Renal pelvis (tissue), 4 donors: ENCODE results near the gene PRR36. TPM values are rescaled to one million over a fixed set of nuclear protein-coding genes. Genes with fewer than 3 reads are reported as not detected.
"Not testable (repeated sequence)": the region's sequence is repeated elsewhere in the genome, so short reads cannot be mapped to it uniquely, and the experiment has no call there.

Experiments used
- DNase-seq: peaks from one replicate; pipeline ENCODE4 v3.0.0-alpha.2; 2013
- polyA plus RNA-seq, 3 donors: library from polyadenylated mRNA; unstranded; fragments of 120-200 nt; gene quantifications; one replicate each; pipeline ENCODE4 v1.2.1, GENCODE V29; 2013; ENCODE audit not compliant: insufficient read length in 3 of 3

PRR36 gene
- polyA plus RNA-seq, 3 donors, result 9.0 to 10.1 (median 9.6) TPM

GRCh38 chr19:7860714-7861618, 13.2 kb downstream of the PRR36 start:
- DNase-seq, result no peak

- DNase-seq, result no peak
Measured at GRCh38 chr19:7859831-7860713, 14.1 kb downstream of the PRR36 start.

- DNase-seq, result not testable (repeated sequence)
Measured at GRCh38 chr19:7859087-7859486, 15.1 kb downstream of the PRR36 start.

- no peak for DNase-seq
Measured at GRCh38 chr19:7858109-7858770, 15.9 kb downstream of the PRR36 start.

GRCh38 chr19:7857727-7858108, 16.5 kb downstream of the PRR36 start:
- no peak for DNase-seq

GRCh38 chr19:7856679-7857663, 17.2 kb downstream of the PRR36 start:
- DNase-seq, result no peak

- no peak for DNase-seq
Measured at GRCh38 chr19:7856109-7856591, 18.0 kb downstream of the PRR36 start.

- DNase-seq, result no peak
Measured at GRCh38 chr19:7855426-7856108, 18.6 kb downstream of the PRR36 start.

- no peak for DNase-seq
Measured at GRCh38 chr19:7853770-7854128, 20.4 kb downstream of the PRR36 start.

GRCh38 chr19:7852851-7853769, 21.1 kb downstream of the PRR36 start:
- peak; percentile 88 for DNase-seq

- DNase-seq, result no peak
Measured at GRCh38 chr19:7851623-7852500, 22.3 kb downstream of the PRR36 start.

- DNase-seq, result no peak
Measured at GRCh38 chr19:7850945-7851622, 23.1 kb downstream of the PRR36 start.

GRCh38 chr19:7850000-7850813, 24.0 kb downstream of the PRR36 start:
- no peak for DNase-seq

GRCh38 chr19:7849631-7849999, 24.6 kb downstream of the PRR36 start:
- no peak for DNase-seq

- DNase-seq, result no peak
Measured at GRCh38 chr19:7848779-7849457, 25.3 kb downstream of the PRR36 start.

- DNase-seq, result no peak
Measured at GRCh38 chr19:7847664-7848063, 26.5 kb downstream of the PRR36 start.
